ENCODE measurements around the gene SOX6. TPM values are rescaled to one million over a fixed set of nuclear protein-coding genes. Genes with fewer than 3 reads are reported as not detected.

The SOX6 gene
- total RNA-seq, 1 experiment from 2014 or later, result 18.4 TPM

- Mint-ChIP-seq H3K36me3 (ENCODE audit: insufficient read depth, unreplicated experiment) (no peaks in the 10 kb centered on the region), H3K27me3 (ENCODE audit: unreplicated experiment) (no peaks in the 10 kb centered on the region), H3K4me1 (ENCODE audit: low read depth, unreplicated experiment) (peaks cover 5% of the 10 kb centered on the region), H3K4me3 (ENCODE audit: low read depth, unreplicated experiment) (no peak overlapping the region), H3K9me3 (ENCODE audit: low read depth, unreplicated experiment) (peaks cover 5% of the 10 kb centered on the region), H3K27ac (ENCODE audit: unreplicated experiment) (no peak overlapping the region)
- BruUV-seq (replicated peaks), result no TSS peak
- CTCF ChIA-PET, result no interaction called here
- TF ChIP-seq CTCF (IDR thresholded peaks at IDR 0.05; ENCODE audit: unreplicated experiment), result no peak
- DNase-seq, result no peak
- intact Hi-C loops (cut with micrococcal nuclease; ENCODE audit: unreplicated experiment), result no loop called here
Observed at GRCh38 chr11:15957234-15957633, 399.1 kb downstream of the SOX6 start.

GRCh38 chr11:15956302-15956701 lies 400.0 kb downstream of the SOX6 start:
- BruUV-seq (replicated peaks), result no TSS peak
- CTCF ChIA-PET, result interaction anchor here (0.5 to 0.9 kb wide), 3 partner anchors 13 to 694 kb away, joined by 3 to 4 read pairs (median 3); no protein-coding TSS in a partner anchor
- TF ChIP-seq CTCF (IDR thresholded peaks at IDR 0.05; ENCODE audit: unreplicated experiment), result no peak
- peaks cover 5% of the 10 kb centered on the region for H3K4me1 Mint-ChIP-seq (ENCODE audit: low read depth, unreplicated experiment)
- no peaks in the 10 kb centered on the region for H3K36me3 Mint-ChIP-seq (ENCODE audit: insufficient read depth, unreplicated experiment)
- intact Hi-C loops (cut with micrococcal nuclease; ENCODE audit: unreplicated experiment), result no loop called here
- no peaks in the 10 kb centered on the region for H3K27me3 Mint-ChIP-seq (ENCODE audit: unreplicated experiment)
- no peak overlapping the region for H3K4me3 Mint-ChIP-seq (ENCODE audit: low read depth, unreplicated experiment)
- peaks cover 5% of the 10 kb centered on the region for H3K9me3 Mint-ChIP-seq (ENCODE audit: low read depth, unreplicated experiment)
- DNase-seq, result no peak
- H3K27ac Mint-ChIP-seq (ENCODE audit: unreplicated experiment), result no peak overlapping the region

- intact Hi-C loops (cut with micrococcal nuclease; ENCODE audit: unreplicated experiment), result no loop called here
- no TSS peak for BruUV-seq (replicated peaks)
- CTCF ChIA-PET, result interaction anchor here (0.9 kb wide), 1 partner anchor 12 kb away, joined by 3 read pairs; no protein-coding TSS in a partner anchor
- no peak for DNase-seq
- H3K36me3 Mint-ChIP-seq (ENCODE audit: insufficient read depth, unreplicated experiment), result no peaks in the 10 kb centered on the region
- no peak overlapping the region for H3K4me3 Mint-ChIP-seq (ENCODE audit: low read depth, unreplicated experiment)
- no peaks in the 10 kb centered on the region for H3K27me3 Mint-ChIP-seq (ENCODE audit: unreplicated experiment)
- H3K4me1 Mint-ChIP-seq (ENCODE audit: low read depth, unreplicated experiment), result peaks cover 7% of the 10 kb centered on the region
- H3K27ac Mint-ChIP-seq (ENCODE audit: unreplicated experiment), result no peak overlapping the region
- H3K9me3 Mint-ChIP-seq (ENCODE audit: low read depth, unreplicated experiment), result peaks cover 5% of the 10 kb centered on the region
- TF ChIP-seq CTCF (IDR thresholded peaks at IDR 0.05; ENCODE audit: unreplicated experiment), result no peak
Observed at GRCh38 chr11:15955595-15955994, 400.8 kb downstream of the SOX6 start.

- H3K27me3 Mint-ChIP-seq (ENCODE audit: unreplicated experiment), result no peaks in the 10 kb centered on the region
- H3K4me1 Mint-ChIP-seq (ENCODE audit: low read depth, unreplicated experiment), result peaks cover 43% of the 10 kb centered on the region
- H3K9me3 Mint-ChIP-seq (ENCODE audit: low read depth, unreplicated experiment), result peaks cover 16% of the 10 kb centered on the region
- H3K4me3 Mint-ChIP-seq (ENCODE audit: low read depth, unreplicated experiment), result no peak overlapping the region
- H3K36me3 Mint-ChIP-seq (ENCODE audit: insufficient read depth, unreplicated experiment), result no peaks in the 10 kb centered on the region
- BruUV-seq (replicated peaks), result no TSS peak
- H3K27ac Mint-ChIP-seq (ENCODE audit: unreplicated experiment), result peak overlapping the region; percentile 28
- intact Hi-C loops (cut with micrococcal nuclease; ENCODE audit: unreplicated experiment), result no loop called here
- CTCF ChIA-PET, result interaction anchor here (0.7 to 1.3 kb wide), 3 partner anchors 17 to 666 kb away, joined by 3 to 6 read pairs (median 6); no protein-coding TSS in a partner anchor
- no peak for TF ChIP-seq CTCF (IDR thresholded peaks at IDR 0.05; ENCODE audit: unreplicated experiment)
- DNase-seq, result peak; percentile 54
Observed at GRCh38 chr11:15947681-15948648, 408.4 kb downstream of the SOX6 start.

Measured in Calu3 (cell line).